Effector memory CD8-positive, alpha-beta T cell (primary cell): ENCODE data around the gene LMAN1L.

Source experiments
- ATAC-seq: fragments of 150-1000 bp; cut with Tn5 transposase; replicated peaks from 2 replicates; pipeline ENCODE4 v1.10.0; 2021; ENCODE audit warnings: mild to moderate bottlenecking, moderate library complexity
- DNase-seq, 3 experiments: peaks; one replicate each; pipeline ENCODE4 v3.0.0; 2021
- H3K27ac Mint-ChIP-seq, 2 donors: one replicate each; pipeline ENCODE4 v1.8.0; 2022; ENCODE audit warnings: mild to moderate bottlenecking in 2 of 2, mixed read lengths in 2 of 2, moderate library complexity in 2 of 2
- H3K27me3 Mint-ChIP-seq, 2 donors: one replicate each; pipeline ENCODE4 v1.8.0; 2022; ENCODE audit warnings: mixed read lengths in 2 of 2
- H3K36me3 Mint-ChIP-seq: one replicate; pipeline ENCODE4 v1.8.0; 2022; ENCODE audit warnings: mild to moderate bottlenecking, moderate library complexity, mixed read lengths; ENCODE audit not compliant: insufficient read depth
- H3K4me1 Mint-ChIP-seq, 2 donors: one replicate each; pipeline ENCODE4 v1.8.0; 2022; ENCODE audit warnings: low read depth in 2 of 2, mixed read lengths in 2 of 2
- H3K4me3 Mint-ChIP-seq, 2 donors: one replicate each; pipeline ENCODE4 v1.8.0; 2022; ENCODE audit warnings: mild to moderate bottlenecking in 2 of 2, mixed read lengths in 2 of 2, moderate library complexity in 2 of 2
- H3K9me3 Mint-ChIP-seq, 2 donors: one replicate each; pipeline ENCODE4 v1.8.0; 2022; ENCODE audit warnings: mixed read lengths in 2 of 2

LMAN1L gene

DNA sequence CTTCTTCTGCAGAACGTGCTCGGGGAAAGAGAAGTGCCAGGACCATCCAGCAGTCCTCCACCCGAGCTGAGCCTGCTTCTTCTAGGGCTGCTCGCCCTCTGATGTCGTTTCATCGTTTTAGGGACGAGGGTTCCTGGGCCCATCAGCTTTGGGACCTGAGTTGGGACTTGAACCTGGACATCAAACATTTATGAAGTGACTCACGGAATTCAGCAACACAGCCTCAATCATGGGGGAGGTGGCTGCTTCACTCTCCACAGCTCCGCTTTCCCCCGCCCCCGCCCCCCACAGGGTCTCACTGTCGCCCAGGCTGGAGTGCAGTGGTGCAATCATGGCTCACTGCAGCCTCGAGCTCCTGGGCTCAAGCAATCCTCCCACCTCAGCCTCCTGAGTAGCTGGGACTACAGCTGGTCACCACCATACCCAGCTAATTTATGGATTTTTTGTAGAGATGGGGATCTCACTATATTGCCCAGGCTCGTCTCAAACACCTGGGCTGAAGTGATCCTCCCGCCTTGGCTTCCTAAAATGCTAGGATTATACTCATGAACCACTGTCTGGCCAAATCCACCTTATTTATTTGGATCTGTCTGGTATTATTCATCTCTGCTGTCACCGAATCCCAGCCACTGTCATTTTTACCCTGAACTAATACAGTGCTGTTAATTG lies 61.3 kb downstream of the LMAN1L start:
- peak in 1 of 3 experiments; percentile 14 for DNase-seq
- H3K36me3 Mint-ChIP-seq = peaks cover 32% of the 10 kb centered on the region
- H3K27me3 Mint-ChIP-seq = no peaks in the 10 kb centered on the region
- peak overlapping the region; percentile 93 to 95 for H3K27ac Mint-ChIP-seq
- peak overlapping the region; percentile 97 to 98 for H3K4me3 Mint-ChIP-seq
- no peak for ATAC-seq
- no peaks in the 10 kb centered on the region for H3K9me3 Mint-ChIP-seq
- peaks cover 34 to 37% of the 10 kb centered on the region in 2 donors for H3K4me1 Mint-ChIP-seq
